D721Med (cell line): ENCODE results near the gene TBC1D22A.
"Not testable (repeated sequence)": the region's sequence is repeated elsewhere in the genome, so short reads cannot be mapped to it uniquely, and the experiment has no call there.

ENCODE experiments used
- DNase-seq: peaks from one replicate; pipeline ENCODE4 v3.0.0; 2011; ENCODE audit warnings: low spot score; ENCODE audit not compliant: insufficient read length
- FAIRE-seq: peaks from 2 replicates; lab custom pipeline; 2011; peaks lifted over from hg19 to GRCh38; lab: Jason Lieb, UNC
- TF ChIP-seq, protein P1 (sequence below): IDR thresholded peaks from 2 replicates; pipeline ENCODE4 v1.5.1; 2012; ENCODE audit warnings: mild to moderate bottlenecking, control low read depth; ENCODE audit not compliant: insufficient read depth; ENCODE audit errors: missing control alignments

TBC1D22A gene

DNA sequence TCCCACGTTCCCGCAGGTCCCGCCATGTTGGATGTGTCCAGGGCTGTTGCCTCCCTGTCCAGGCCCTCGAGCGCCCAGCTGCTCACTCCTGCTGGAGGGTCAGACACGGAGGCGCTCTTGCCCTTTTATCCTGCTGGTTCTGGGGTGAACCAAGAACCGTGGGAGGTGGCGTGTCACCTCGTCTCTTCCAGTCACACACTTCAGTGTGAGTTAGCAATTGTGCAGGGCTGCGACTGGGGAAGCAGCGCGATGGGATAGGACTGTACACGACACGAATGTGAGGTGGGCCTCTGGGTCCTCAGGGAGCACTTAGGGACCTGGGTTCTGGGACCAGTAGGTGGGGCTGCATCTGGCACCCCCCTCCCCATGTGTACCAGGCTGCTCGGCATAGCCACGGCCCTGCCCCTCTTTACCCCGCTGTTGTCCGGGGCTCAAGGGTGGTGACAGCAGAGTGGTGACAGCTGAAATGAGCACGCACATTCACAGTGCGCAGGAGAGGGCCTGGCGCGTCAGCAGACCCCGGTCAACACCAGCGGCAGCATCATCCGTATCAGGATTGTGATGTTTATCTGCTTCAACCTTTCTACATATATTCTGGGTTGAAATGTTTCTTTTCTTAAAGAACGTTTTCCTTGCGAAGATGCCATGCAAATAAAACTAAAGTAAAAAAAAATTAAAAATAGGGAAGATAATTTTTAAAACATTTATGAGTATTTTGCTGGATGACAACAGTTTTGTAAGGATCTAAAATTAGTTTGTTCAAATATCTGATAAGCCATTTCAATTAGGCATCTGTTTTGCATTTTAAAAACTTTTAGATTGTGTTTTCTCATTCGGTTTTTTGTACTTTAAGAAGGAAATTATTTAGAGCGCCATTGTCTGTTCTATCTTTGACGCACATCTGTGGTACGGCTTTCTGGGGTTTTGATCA is 210.7 kb downstream of the TBC1D22A start:
- FAIRE-seq (no peak), DNase-seq (no peak)
- TF ChIP-seq, protein P1, sequence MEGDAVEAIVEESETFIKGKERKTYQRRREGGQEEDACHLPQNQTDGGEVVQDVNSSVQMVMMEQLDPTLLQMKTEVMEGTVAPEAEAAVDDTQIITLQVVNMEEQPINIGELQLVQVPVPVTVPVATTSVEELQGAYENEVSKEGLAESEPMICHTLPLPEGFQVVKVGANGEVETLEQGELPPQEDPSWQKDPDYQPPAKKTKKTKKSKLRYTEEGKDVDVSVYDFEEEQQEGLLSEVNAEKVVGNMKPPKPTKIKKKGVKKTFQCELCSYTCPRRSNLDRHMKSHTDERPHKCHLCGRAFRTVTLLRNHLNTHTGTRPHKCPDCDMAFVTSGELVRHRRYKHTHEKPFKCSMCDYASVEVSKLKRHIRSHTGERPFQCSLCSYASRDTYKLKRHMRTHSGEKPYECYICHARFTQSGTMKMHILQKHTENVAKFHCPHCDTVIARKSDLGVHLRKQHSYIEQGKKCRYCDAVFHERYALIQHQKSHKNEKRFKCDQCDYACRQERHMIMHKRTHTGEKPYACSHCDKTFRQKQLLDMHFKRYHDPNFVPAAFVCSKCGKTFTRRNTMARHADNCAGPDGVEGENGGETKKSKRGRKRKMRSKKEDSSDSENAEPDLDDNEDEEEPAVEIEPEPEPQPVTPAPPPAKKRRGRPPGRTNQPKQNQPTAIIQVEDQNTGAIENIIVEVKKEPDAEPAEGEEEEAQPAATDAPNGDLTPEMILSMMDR = no peak

DNA sequence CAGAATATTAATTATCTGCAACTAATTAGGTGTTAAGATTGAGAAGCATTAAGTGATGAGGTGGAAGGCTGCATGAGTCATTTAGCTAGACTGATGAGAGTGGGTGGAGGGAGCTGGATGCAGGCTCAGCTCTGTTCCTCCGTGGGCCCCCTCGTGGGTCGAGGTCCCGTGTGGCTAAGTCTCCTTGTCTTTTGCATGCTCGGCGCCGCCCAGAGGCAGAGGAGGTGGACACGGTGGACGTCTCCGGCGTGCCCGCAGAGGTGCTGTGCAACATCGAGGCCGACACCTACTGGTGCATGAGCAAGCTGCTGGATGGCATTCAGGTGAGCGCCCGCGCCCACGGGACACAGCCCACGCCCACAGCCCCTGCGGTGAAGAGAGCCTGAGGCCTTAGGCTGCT is 211.6 kb downstream of the TBC1D22A start:
- DNase-seq = no peak

DNA sequence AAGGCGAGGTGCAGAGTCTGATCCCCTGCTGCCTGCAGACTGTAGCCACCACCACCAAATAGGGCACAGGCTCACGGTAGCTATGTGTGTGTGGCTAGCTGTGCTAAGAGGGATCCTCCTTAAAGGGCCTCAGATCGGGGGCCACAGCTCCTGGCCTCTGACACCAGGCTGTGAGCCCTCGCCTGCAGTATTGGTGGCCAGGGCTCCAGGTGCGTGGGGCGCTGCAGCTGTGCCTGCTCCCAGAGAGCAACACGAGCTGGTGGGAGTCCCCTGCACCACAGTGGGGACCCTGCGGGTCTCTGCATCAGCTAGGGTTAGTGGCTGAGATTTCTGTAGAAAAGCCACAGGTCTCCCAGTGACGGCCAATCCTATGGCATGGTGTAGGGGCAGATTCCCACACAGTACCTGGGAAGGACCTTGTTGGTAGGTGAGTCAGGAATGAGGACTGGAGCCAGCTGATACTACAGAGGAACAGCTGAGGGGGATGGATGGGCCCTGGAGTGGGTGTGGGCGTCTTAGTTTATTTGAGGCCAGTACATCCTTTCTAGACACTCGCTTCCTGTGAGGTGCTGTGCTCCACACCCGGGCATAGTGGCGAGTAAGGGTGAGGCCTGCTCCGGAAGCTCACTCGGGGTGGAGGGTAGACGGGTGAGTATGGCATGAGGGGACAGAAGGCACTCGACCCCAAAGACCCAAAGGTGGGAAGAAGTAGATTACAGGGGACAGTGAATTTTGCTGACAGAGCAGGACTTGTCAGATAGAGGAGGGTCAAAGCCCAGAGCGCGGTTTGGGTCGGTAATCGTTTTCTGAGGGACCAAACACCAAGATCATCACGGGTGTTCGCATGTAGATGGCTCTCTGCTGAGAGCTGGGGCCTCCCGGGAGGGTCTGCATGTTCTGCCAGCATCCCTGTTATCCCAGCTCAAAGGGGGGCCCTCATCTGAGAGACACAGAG is 212.5 kb downstream of the TBC1D22A start:
- FAIRE-seq (no peak), DNase-seq (no peak)
- TF ChIP-seq, protein P1 = no peak

More for the DNA sequence above, 211.6 kb downstream of the TBC1D22A start:
- no peak for FAIRE-seq
- TF ChIP-seq, protein P1 = no peak

DNA sequence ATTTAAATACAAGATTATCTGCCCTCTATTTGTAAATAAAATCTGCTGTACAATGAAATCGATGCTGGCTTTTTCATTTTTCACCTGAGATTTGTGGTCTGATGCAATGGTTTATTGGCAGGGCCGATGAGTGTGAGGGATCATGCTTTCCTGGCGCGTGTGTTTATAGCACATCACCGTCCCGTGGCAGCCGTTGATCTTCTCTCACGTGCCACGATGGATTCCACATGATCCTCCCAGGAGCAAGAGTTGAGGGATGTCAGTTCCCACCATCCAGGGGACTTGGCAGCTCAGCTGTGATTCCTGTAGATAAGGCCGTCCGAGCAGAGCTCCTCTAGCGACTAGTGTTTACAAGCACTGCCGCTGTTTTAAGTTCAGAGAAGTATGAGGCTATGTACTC is 213.7 kb downstream of the TBC1D22A start:
- TF ChIP-seq, protein P1 = no peak
- FAIRE-seq (no peak), DNase-seq (no peak)

DNA sequence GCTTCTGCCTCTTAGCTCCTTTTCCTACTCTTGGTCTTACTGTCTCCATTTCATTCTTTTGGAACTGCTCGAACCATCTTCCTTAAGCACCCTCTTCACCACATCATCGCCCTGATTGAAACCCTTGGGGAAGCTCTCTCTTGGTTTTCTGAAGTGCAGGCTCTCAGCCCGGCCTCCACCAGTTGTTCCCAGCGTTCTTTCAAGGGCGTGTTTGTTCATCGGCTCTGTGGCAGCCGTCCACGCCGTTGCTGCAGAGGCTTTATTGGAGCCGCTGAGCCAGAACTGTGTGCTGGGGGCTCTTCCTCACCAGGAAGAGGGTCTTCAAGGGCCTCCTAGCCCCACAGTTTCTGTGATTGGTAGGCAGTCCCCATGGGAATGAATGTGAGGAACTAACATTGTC is 214.1 kb downstream of the TBC1D22A start:
- DNase-seq = no peak
- TF ChIP-seq, protein P1 = no peak
- FAIRE-seq = no peak

DNA sequence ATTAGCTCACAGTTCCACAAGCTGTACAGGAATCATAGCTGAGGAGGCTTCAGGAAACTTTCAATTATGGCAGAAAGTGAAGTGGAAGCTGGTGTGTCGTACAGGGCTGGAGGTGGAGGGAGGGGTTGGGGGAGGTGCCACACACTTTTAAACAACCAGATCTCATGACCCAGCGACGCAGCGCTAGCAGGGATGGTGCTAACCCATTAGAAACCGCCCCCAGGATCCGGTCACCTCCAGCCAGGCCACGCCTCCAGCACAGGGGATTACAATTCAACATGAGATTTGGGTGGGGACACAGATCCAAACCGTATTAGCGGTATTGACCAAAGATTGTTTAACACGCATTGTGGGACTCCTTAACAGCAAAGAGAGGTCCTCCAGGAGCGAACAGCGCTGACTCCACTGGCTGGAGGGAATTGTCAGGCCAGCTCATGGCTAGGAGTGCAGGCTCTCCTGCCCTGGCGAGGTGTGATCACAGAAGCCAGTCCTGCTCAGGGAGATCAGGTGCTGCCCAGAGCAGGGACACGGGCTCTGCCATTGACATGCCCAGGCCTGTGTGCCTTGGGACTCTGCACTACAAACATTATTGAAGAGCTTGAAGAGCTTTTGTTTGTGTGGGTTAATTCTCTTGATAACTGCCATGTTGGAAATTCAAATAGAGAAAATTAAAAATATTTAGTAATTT is 215.3 kb downstream of the TBC1D22A start:
- FAIRE-seq = no peak
- TF ChIP-seq, protein P1 = no peak
- DNase-seq = no peak

DNA sequence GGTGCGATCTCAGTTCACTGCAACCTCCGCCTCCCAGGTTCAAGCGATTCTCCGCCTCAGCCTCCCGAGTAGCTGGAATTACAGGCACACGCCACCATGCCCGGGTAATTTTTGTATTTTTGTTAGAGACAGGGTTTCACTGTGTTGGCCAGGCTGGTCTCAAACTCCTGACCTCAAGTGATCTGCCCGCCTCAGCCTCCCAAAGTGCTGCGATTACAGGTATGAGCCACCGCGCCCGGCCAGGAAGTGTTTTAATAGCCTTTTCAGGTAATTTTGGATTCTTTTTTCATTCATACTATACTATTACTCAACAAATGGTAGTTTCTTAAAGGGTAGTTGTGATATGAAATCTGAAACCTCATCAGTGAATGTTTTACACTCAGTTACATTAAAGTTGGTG is 216.2 kb downstream of the TBC1D22A start:
- not testable (repeated sequence) for FAIRE-seq, DNase-seq
